Neutrophil (primary cell): ENCODE data around the gene BICRA.

Experiments
- H3K27ac ChIP-seq: fragments of 200-600 bp; sonication (generic); 2 replicates; pipeline ENCODE4 v1.5.1; 2016; ENCODE audit warnings: mild to moderate bottlenecking, moderate library complexity
- H3K27me3 ChIP-seq: fragments of 200-600 bp; sonication (generic); 2 replicates; pipeline ENCODE4 v1.6.0; 2016; ENCODE audit warnings: mild to moderate bottlenecking
- H3K36me3 ChIP-seq: fragments of 200-600 bp; sonication (generic); 2 replicates; pipeline ENCODE4 v1.5.1; 2017
- H3K4me1 ChIP-seq, 2 experiments: fragments of 200-600 bp in 1 of 2; sonication (generic) in 1 of 2; 1 replicate in 1 of 2; 2 replicates in 1 of 2; pipeline versions ENCODE4 v1.5.1 to v1.6.1; 2013 to 2016; ENCODE audit warnings: low read depth in 1 of 2, low read length in 1 of 2, mild to moderate bottlenecking in 1 of 2, moderate library complexity in 1 of 2; ENCODE audit not compliant: control insufficient read depth in 1 of 2, insufficient read depth in 1 of 2
- H3K4me3 ChIP-seq, 2 experiments: fragments of 200-600 bp in 1 of 2; sonication (generic) in 1 of 2; 1 replicate in 1 of 2; 2 replicates in 1 of 2; pipeline ENCODE4 v1.5.1; 2013 to 2016; ENCODE audit warnings: low read depth in 1 of 2, low read length in 1 of 2, mild to moderate bottlenecking in 1 of 2, moderate library complexity in 1 of 2
- H3K9me3 ChIP-seq: fragments of 200-600 bp; sonication (generic); 2 replicates; pipeline ENCODE4 v1.5.1; 2016
- CTCF ChIP-seq: fragments of 200-600 bp; sonication (generic); IDR thresholded peaks from 2 replicates; pipeline ENCODE4 v1.5.1; 2016; ENCODE audit warnings: antibody characterized with exemption

BICRA gene

DNA sequence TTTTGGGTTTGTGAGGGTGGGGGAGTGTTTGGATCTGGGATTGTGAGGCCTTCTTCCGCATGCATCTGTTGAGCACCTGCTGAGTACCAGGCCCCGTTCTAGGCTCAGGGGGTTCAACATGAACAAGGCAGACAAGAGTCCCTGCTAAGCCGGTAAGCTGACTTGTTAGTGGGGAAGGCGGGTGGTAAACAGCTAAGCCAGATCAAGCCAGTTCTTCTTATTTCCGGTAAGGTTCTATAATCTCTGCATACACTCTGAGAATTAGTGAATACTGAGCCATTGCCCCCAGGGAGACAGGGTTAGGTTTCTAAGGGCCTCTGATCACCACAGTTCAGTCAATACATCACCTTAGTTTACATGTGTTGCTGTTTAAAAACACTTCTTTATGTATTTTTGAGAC, 94.4 kb downstream of the BICRA start:
- Histone ChIP-seq H3K27me3 (peaks cover 21% of the 10 kb centered on the region), H3K4me3 (no peak overlapping the region), H3K9me3 (no peaks in the 10 kb centered on the region), H3K36me3 (peaks cover 50% of the 10 kb centered on the region), H3K4me1 (no peaks in the 10 kb centered on the region), H3K27ac (no peak overlapping the region)
- no peak for TF ChIP-seq CTCF

DNA sequence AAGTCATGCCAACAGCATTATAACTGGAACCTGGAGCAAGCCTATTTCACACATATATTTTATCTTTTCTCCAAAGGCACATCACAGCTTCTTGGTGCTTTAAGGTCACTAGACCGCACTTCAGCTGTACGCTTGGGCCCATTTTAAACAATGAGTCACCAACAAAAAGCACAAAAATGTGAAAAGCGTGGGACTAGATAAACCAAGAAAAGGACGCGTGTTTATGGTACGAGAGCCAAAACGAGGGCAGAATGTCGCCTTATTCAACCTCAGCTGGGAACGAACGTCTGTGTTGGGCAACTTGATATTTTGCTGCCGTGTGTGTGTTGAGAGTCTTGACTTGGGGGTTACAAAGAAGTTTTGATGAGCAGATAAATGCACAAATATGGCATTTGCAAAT, 95.1 kb downstream of the BICRA start:
- Histone ChIP-seq H3K4me1 (no peaks in the 10 kb centered on the region), H3K27ac (no peak overlapping the region), H3K36me3 (peaks cover 43% of the 10 kb centered on the region), H3K27me3 (peaks cover 21% of the 10 kb centered on the region), H3K9me3 (no peaks in the 10 kb centered on the region), H3K4me3 (no peak overlapping the region)
- no peak for TF ChIP-seq CTCF

GRCh38 chr19:47704656-47705055, 95.7 kb downstream of the BICRA start:
- no peaks in the 10 kb centered on the region for H3K4me1 ChIP-seq
- no peak overlapping the region for H3K4me3 ChIP-seq
- H3K27ac ChIP-seq = no peak overlapping the region
- no peak for TF ChIP-seq CTCF
- no peaks in the 10 kb centered on the region for H3K9me3 ChIP-seq
- peaks cover 36% of the 10 kb centered on the region for H3K36me3 ChIP-seq
- peaks cover 21% of the 10 kb centered on the region for H3K27me3 ChIP-seq

- H3K36me3 ChIP-seq = peaks cover 10% of the 10 kb centered on the region
- H3K27me3 ChIP-seq = peaks cover 32% of the 10 kb centered on the region
- TF ChIP-seq CTCF = peak; percentile 67
- H3K9me3 ChIP-seq = no peaks in the 10 kb centered on the region
- no peak overlapping the region for H3K4me3 ChIP-seq
- no peaks in the 10 kb centered on the region for H3K4me1 ChIP-seq
- no peak overlapping the region for H3K27ac ChIP-seq
Measured at GRCh38 chr19:47707135-47707925, 98.4 kb downstream of the BICRA start.

- Histone ChIP-seq H3K36me3 (no peaks in the 10 kb centered on the region), H3K27me3 (peaks cover 56% of the 10 kb centered on the region), H3K4me3 (no peak overlapping the region), H3K27ac (no peak overlapping the region), H3K9me3 (no peaks in the 10 kb centered on the region), H3K4me1 (peaks cover 0 to 4% of the 10 kb centered on the region in 2 experiments)
- no peak for TF ChIP-seq CTCF
Measured at GRCh38 chr19:47711652-47712242, 102.8 kb downstream of the BICRA start.
